Measurements from ENCODE around the gene VTI1A.

- TF ChIP-seq JUND (IDR thresholded peaks at IDR 0.05; ENCODE audit: low read length) (no peak), BRCA1 (IDR thresholded peaks at IDR 0.05; ENCODE audit: low read depth, low read length) (no peak), SP1 (IDR thresholded peaks at IDR 0.05; ENCODE audit: low read depth, low read length) (no peak), KDM1A (IDR thresholded peaks at IDR 0.05; ENCODE audit: borderline replicate concordance, low read length) (no peak), POLR2A (IDR thresholded peaks at IDR 0.05; ENCODE audit: control extremely low read depth in 1 of 2, low read depth in 2 of 2, low read length in 2 of 2) (no peak), ATF3 (IDR thresholded peaks at IDR 0.05; ENCODE audit: insufficient read depth, low read depth, low read length) (no peak), CEBPB (IDR thresholded peaks at IDR 0.05; ENCODE audit: low read depth, low read length) (no peak), POLR2AphosphoS5 (IDR thresholded peaks at IDR 0.05; ENCODE audit: low read depth, low read length) (no peak), RAD21 (IDR thresholded peaks at IDR 0.05 in 1 of 2, conservative IDR thresholded peaks at IDR 0.05 in 1 of 2; ENCODE audit: low read depth in 2 of 2, low read length in 2 of 2) (no peak)
- TF ChIP-seq, protein P1, sequence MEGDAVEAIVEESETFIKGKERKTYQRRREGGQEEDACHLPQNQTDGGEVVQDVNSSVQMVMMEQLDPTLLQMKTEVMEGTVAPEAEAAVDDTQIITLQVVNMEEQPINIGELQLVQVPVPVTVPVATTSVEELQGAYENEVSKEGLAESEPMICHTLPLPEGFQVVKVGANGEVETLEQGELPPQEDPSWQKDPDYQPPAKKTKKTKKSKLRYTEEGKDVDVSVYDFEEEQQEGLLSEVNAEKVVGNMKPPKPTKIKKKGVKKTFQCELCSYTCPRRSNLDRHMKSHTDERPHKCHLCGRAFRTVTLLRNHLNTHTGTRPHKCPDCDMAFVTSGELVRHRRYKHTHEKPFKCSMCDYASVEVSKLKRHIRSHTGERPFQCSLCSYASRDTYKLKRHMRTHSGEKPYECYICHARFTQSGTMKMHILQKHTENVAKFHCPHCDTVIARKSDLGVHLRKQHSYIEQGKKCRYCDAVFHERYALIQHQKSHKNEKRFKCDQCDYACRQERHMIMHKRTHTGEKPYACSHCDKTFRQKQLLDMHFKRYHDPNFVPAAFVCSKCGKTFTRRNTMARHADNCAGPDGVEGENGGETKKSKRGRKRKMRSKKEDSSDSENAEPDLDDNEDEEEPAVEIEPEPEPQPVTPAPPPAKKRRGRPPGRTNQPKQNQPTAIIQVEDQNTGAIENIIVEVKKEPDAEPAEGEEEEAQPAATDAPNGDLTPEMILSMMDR (IDR thresholded peaks at IDR 0.05; ENCODE audit: control extremely low read depth in 1 of 3, insufficient read depth in 1 of 3, low read depth in 1 of 3, low read length in 3 of 3), result no peak
These were observed 230.7 kb downstream of the VTI1A start for GRCh38 chr10:112677689-112678088.
